Activated naive CD4-positive, alpha-beta T cell treated with Interleukin-2 at 50 U/mL for 16 hours (primary cell): ENCODE measurements around the gene RPL18A.
A peak's percentile ranks its signal among the peaks of the same experiment; 100 is the strongest.
"Not testable (repeated sequence)": the region's sequence is repeated elsewhere in the genome, so short reads cannot be mapped to it uniquely, and the experiment has no call there.

Source experiments
- DNase-seq: peaks from one replicate; pipeline ENCODE4 v3.0.0-alpha.2; 2020

RPL18A gene

GRCh38 chr19:17866964-17867486 lies 7.3 kb downstream of the RPL18A start:
- DNase-seq = no peak

GRCh38 chr19:17868669-17869068 lies 9.0 kb downstream of the RPL18A start:
- DNase-seq = no peak

GRCh38 chr19:17869114-17869608 lies 9.5 kb downstream of the RPL18A start:
- DNase-seq = no peak

- DNase-seq = no peak
Observed at GRCh38 chr19:17871032-17871877, 11.5 kb downstream of the RPL18A start.

- peak; percentile 18 for DNase-seq
Observed at GRCh38 chr19:17871878-17872250, 12.2 kb downstream of the RPL18A start, which contains the start of gene SLC5A5. SLC5A5 (plus strand) TSS chr19:17871945; CDS start chr19:17872320, 375 bp downstream.

GRCh38 chr19:17872251-17873001 lies 12.7 kb downstream of the RPL18A start:
- peak; percentile 57 for DNase-seq

- DNase-seq = peak; percentile 71
Observed at GRCh38 chr19:17873786-17874757, 14.4 kb downstream of the RPL18A start.

GRCh38 chr19:17874758-17875135 lies 15.0 kb downstream of the RPL18A start:
- DNase-seq = no peak

- no peak for DNase-seq
Observed at GRCh38 chr19:17877696-17878095, 18.0 kb downstream of the RPL18A start.

- DNase-seq = no peak
Observed at GRCh38 chr19:17879466-17879865, 19.8 kb downstream of the RPL18A start.

GRCh38 chr19:17881701-17882100 lies 22.0 kb downstream of the RPL18A start:
- no peak for DNase-seq

GRCh38 chr19:17883627-17884410 lies 24.1 kb downstream of the RPL18A start:
- no peak for DNase-seq

- no peak for DNase-seq
Observed at GRCh38 chr19:17886515-17886914, 26.8 kb downstream of the RPL18A start.

GRCh38 chr19:17887221-17887620 lies 27.5 kb downstream of the RPL18A start:
- DNase-seq = not testable (repeated sequence)

- DNase-seq = no peak
Observed at GRCh38 chr19:17888260-17888659, 28.6 kb downstream of the RPL18A start.

- DNase-seq = no peak
Observed at GRCh38 chr19:17889609-17890214, 30.0 kb downstream of the RPL18A start.

- no peak for DNase-seq
Observed at GRCh38 chr19:17893766-17894165, 34.1 kb downstream of the RPL18A start.

- no peak for DNase-seq
Observed at GRCh38 chr19:17902701-17903100, 43.0 kb downstream of the RPL18A start.

GRCh38 chr19:17908244-17908643 lies 48.5 kb downstream of the RPL18A start:
- DNase-seq = no peak

- DNase-seq = no peak
Observed at GRCh38 chr19:17909003-17909732, 49.5 kb downstream of the RPL18A start.
